MCF 10A (cell line): Measurements from ENCODE around the gene GTF2A2. TPM values are rescaled to one million over a fixed set of nuclear protein-coding genes. Genes with fewer than 3 reads are reported as not detected.

Source experiments
- BruUV-seq: library from RNA; stranded (reverse); fragments of 400-500 nt; replicated peaks from 2 replicates; lab custom pipeline; 2021; lab: Mats Ljungman, UMichigan
- CTCF ChIA-PET: fragments of 300-600 bp; sonication (Branson Sonifier 250); formaldehyde crosslinking; extraction: SDS; loops from one replicate; lab custom pipeline; 2021; ENCODE audit warnings: antibody characterized with exemption, inconsistent platforms; lab: Yijun Ruan, JAX
- POLR2A ChIA-PET: fragments of 300-600, 350-650 bp; sonication (Branson Sonifier 250); formaldehyde crosslinking; extraction: SDS; loops from one replicate; lab custom pipeline; 2020; ENCODE audit warnings: antibody characterized with exemption, inconsistent platforms; lab: Yijun Ruan, JAX
- DNase-seq: peaks from one replicate; pipeline ENCODE4 v3.0.0-alpha.2; 2018; ENCODE audit not compliant: unreplicated experiment
- H3K27ac Mint-ChIP-seq: one replicate; pipeline ENCODE4 v1.8.0; 2022; ENCODE audit warnings: mild to moderate bottlenecking, low read depth, mixed read lengths; ENCODE audit not compliant: unreplicated experiment
- H3K27me3 Mint-ChIP-seq: one replicate; pipeline ENCODE4 v1.8.0; 2022; ENCODE audit warnings: mixed read lengths; ENCODE audit not compliant: insufficient read depth, unreplicated experiment
- H3K36me3 Mint-ChIP-seq: one replicate; pipeline ENCODE4 v1.8.0; 2022; ENCODE audit warnings: mild to moderate bottlenecking, moderate library complexity, mixed read lengths; ENCODE audit not compliant: insufficient read depth, unreplicated experiment
- H3K4me1 Mint-ChIP-seq: one replicate; pipeline ENCODE4 v1.8.0; 2022; ENCODE audit warnings: mixed read lengths; ENCODE audit not compliant: insufficient read depth, unreplicated experiment
- H3K4me3 Mint-ChIP-seq: one replicate; pipeline ENCODE4 v1.8.0; 2022; ENCODE audit warnings: mild to moderate bottlenecking, moderate library complexity, mixed read lengths; ENCODE audit not compliant: unreplicated experiment
- H3K9me3 Mint-ChIP-seq: one replicate; pipeline ENCODE4 v1.8.0; 2022; ENCODE audit warnings: mixed read lengths; ENCODE audit not compliant: unreplicated experiment
- CTCF ChIP-seq: fragments of 200-600 bp; IDR thresholded peaks from one replicate; pipeline ENCODE4 v1.8.0; 2022; ENCODE audit warnings: antibody characterized with exemption, mild to moderate bottlenecking; ENCODE audit not compliant: unreplicated experiment
- intact Hi-C: fragments of 100-400 bp; cut with micrococcal nuclease; formaldehyde crosslinking; loops from 2 replicates; pipeline ENCODE4 v1.14.1; 2022
- total RNA-seq: library from RNA; stranded (reverse); gene quantifications from 2 replicates; pipeline ENCODE4 v1.2.3, GENCODE V29; 2022

The GTF2A2 gene
- total RNA-seq, 1 experiment from 2014 or later: 152 TPM

GRCh38 chr15:59595434-59595915 is 61.8 kb downstream of the GTF2A2 start:
- Mint-ChIP-seq H3K4me3 (no peak overlapping the region), H3K4me1 (peaks cover 10% of the 10 kb centered on the region), H3K9me3 (no peaks in the 10 kb centered on the region), H3K27me3 (no peaks in the 10 kb centered on the region), H3K27ac (no peak overlapping the region), H3K36me3 (peaks cover 4% of the 10 kb centered on the region)
- ChIA-PET POLR2A (interaction anchor here (2.1 kb wide), 1 partner anchor 9 kb away, joined by 9 read pairs; no protein-coding TSS in a partner anchor), CTCF (interaction anchor here (0.7 to 0.9 kb wide), 2 partner anchors 18 to 67 kb away, joined by 3 to 5 read pairs; no protein-coding TSS in a partner anchor)
- TF ChIP-seq CTCF: no peak
- BruUV-seq: no TSS peak
- no peak for DNase-seq
- intact Hi-C loops: no loop called here

- CTCF ChIA-PET: interaction anchor here (0.6 to 1.1 kb wide), 2 partner anchors 35 to 66 kb away, joined by 3 read pairs; no protein-coding TSS in a partner anchor
- intact Hi-C loops: no loop called here
- no peak overlapping the region for H3K27ac Mint-ChIP-seq
Observed at GRCh38 chr15:59594991-59595390, 62.3 kb downstream of the GTF2A2 start.

GRCh38 chr15:59594493-59594942 is 62.8 kb downstream of the GTF2A2 start:
- Mint-ChIP-seq H3K27ac (peak overlapping the region; percentile 12), H3K27me3 (no peaks in the 10 kb centered on the region), H3K4me3 (no peak overlapping the region), H3K4me1 (peaks cover 10% of the 10 kb centered on the region), H3K36me3 (no peaks in the 10 kb centered on the region), H3K9me3 (no peaks in the 10 kb centered on the region)
- no peak for TF ChIP-seq CTCF
- intact Hi-C loops: no loop called here
- no peak for DNase-seq
- BruUV-seq: no TSS peak
- ChIA-PET POLR2A (interaction anchor here (0.6 to 2.1 kb wide), 6 partner anchors 10 to 1205 kb away, joined by 3 to 9 read pairs (median 3); partner anchors contain the start of gene GTF2A2), CTCF (interaction anchor here (0.6 to 1.1 kb wide), 2 partner anchors 35 to 66 kb away, joined by 3 read pairs; no protein-coding TSS in a partner anchor)

More at GRCh38 chr15:59594991-59595390, 62.3 kb downstream of the GTF2A2 start:
- peaks cover 10% of the 10 kb centered on the region for H3K4me1 Mint-ChIP-seq
- POLR2A ChIA-PET: interaction anchor here (0.6 to 2.1 kb wide), 4 partner anchors 10 to 1204 kb away, joined by 3 to 9 read pairs (median 4); partner anchors contain the start of gene GTF2A2
- BruUV-seq: no TSS peak
- no peak overlapping the region for H3K4me3 Mint-ChIP-seq
- H3K9me3 Mint-ChIP-seq: no peaks in the 10 kb centered on the region
- no peaks in the 10 kb centered on the region for H3K27me3 Mint-ChIP-seq
- H3K36me3 Mint-ChIP-seq: peaks cover 3% of the 10 kb centered on the region
- no peak for TF ChIP-seq CTCF
- no peak for DNase-seq

- intact Hi-C loops: no loop called here
- H3K27ac Mint-ChIP-seq: no peak overlapping the region
- no peak for TF ChIP-seq CTCF
- no peaks in the 10 kb centered on the region for H3K9me3 Mint-ChIP-seq
- no peaks in the 10 kb centered on the region for H3K27me3 Mint-ChIP-seq
- H3K4me3 Mint-ChIP-seq: no peak overlapping the region
- ChIA-PET POLR2A (interaction anchor here (0.6 to 1.0 kb wide), 3 partner anchors 12 to 36 kb away, joined by 3 read pairs; no protein-coding TSS in a partner anchor), CTCF (interaction anchor here (0.6 to 0.7 kb wide), 2 partner anchors 64 to 124 kb away, joined by 3 read pairs; no protein-coding TSS in a partner anchor)
- no peak for DNase-seq
- peaks cover 10% of the 10 kb centered on the region for H3K4me1 Mint-ChIP-seq
- no TSS peak for BruUV-seq
- H3K36me3 Mint-ChIP-seq: no peaks in the 10 kb centered on the region
Observed at GRCh38 chr15:59591356-59591755, 66.0 kb downstream of the GTF2A2 start.
